GM18861 (cell line): ENCODE measurements around the gene MS4A14.
"Not testable (repeated sequence)": the region's sequence is repeated elsewhere in the genome, so short reads cannot be mapped to it uniquely, and the experiment has no call there.

Source experiments
- ATAC-seq: cut with Tn5 transposase; IDR thresholded peaks from one replicate; pipeline ENCODE4 v1.9.1; 2021; ENCODE audit not compliant: unreplicated experiment

Gene MS4A14

GRCh38 chr11:60396382-60396781 is at the start of gene MS4A14:
Gene MS4A14, plus strand, starts transcription at chr11:60396459. Its CDS starts 120 bp downstream, at chr11:60396579.
- ATAC-seq, result no peak

GRCh38 chr11:60347084-60347797 is 49.0 kb upstream of the MS4A14 start:
- no peak for ATAC-seq

GRCh38 chr11:60348116-60348515 is 48.1 kb upstream of the MS4A14 start:
- no peak for ATAC-seq

- ATAC-seq, result no peak
These were observed 46.3 kb upstream of the MS4A14 start for GRCh38 chr11:60349990-60350389.

GRCh38 chr11:60357771-60358170 is 38.5 kb upstream of the MS4A14 start:
- ATAC-seq, result no peak

GRCh38 chr11:60360621-60361020 is 35.6 kb upstream of the MS4A14 start:
- ATAC-seq, result no peak

- ATAC-seq, result no peak
These were observed 34.0 kb upstream of the MS4A14 start for GRCh38 chr11:60362241-60362640.

GRCh38 chr11:60363542-60364470 is 32.5 kb upstream of the MS4A14 start:
- ATAC-seq, result peak; percentile 49

- ATAC-seq, result not testable (repeated sequence)
These were observed 29.9 kb upstream of the MS4A14 start for GRCh38 chr11:60366262-60366904.

- ATAC-seq, result peak; percentile 85
These were observed 29.2 kb upstream of the MS4A14 start for GRCh38 chr11:60367009-60367408.

- no peak for ATAC-seq
These were observed 28.4 kb upstream of the MS4A14 start for GRCh38 chr11:60367896-60368295.

GRCh38 chr11:60370252-60370810 is 25.9 kb upstream of the MS4A14 start:
- ATAC-seq, result no peak

- no peak for ATAC-seq
These were observed 25.4 kb upstream of the MS4A14 start for GRCh38 chr11:60370811-60371298.

- no peak for ATAC-seq
These were observed 24.9 kb upstream of the MS4A14 start for GRCh38 chr11:60371386-60371785.

GRCh38 chr11:60371854-60372253 is 24.4 kb upstream of the MS4A14 start:
- no peak for ATAC-seq

GRCh38 chr11:60372767-60373166 is 23.5 kb upstream of the MS4A14 start:
- ATAC-seq, result no peak

- ATAC-seq, result no peak
These were observed 20.9 kb upstream of the MS4A14 start for GRCh38 chr11:60375316-60375715.

- no peak for ATAC-seq
These were observed 19.7 kb upstream of the MS4A14 start for GRCh38 chr11:60376601-60377000.

- peak; percentile 46 for ATAC-seq
These were observed 18.7 kb upstream of the MS4A14 start for GRCh38 chr11:60377401-60378136.

GRCh38 chr11:60378354-60378753 is 17.9 kb upstream of the MS4A14 start, which contains the start of gene MS4A7:
Gene MS4A7, plus strand, starts transcription at chr11:60378532. Its CDS starts 4,610 bp downstream, at chr11:60383142.
- peak; percentile 95 for ATAC-seq
